GM18868 (cell line): ENCODE results near the gene APPBP2.
"Not testable (repeated sequence)": the region's sequence is repeated elsewhere in the genome, so short reads cannot be mapped to it uniquely, and the experiment has no call there.

Experiments
- ATAC-seq: cut with Tn5 transposase; IDR thresholded peaks from one replicate; pipeline ENCODE4 v1.9.1; 2021; ENCODE audit warnings: mild to moderate bottlenecking, moderate library complexity; ENCODE audit not compliant: unreplicated experiment

APPBP2 gene

GRCh38 chr17:60442271-60443173, 83.5 kb downstream of the APPBP2 start:
- ATAC-seq: no peak

GRCh38 chr17:60439501-60439900, 86.5 kb downstream of the APPBP2 start:
- no peak for ATAC-seq

- no peak for ATAC-seq
Measured at GRCh38 chr17:60436676-60437075, 89.4 kb downstream of the APPBP2 start.

- ATAC-seq: no peak
Measured at GRCh38 chr17:60435244-60436167, 90.5 kb downstream of the APPBP2 start.

GRCh38 chr17:60433021-60433997, 92.7 kb downstream of the APPBP2 start:
- ATAC-seq: not testable (repeated sequence)

GRCh38 chr17:60430561-60430960, 95.5 kb downstream of the APPBP2 start:
- not testable (repeated sequence) for ATAC-seq

- not testable (repeated sequence) for ATAC-seq
Measured at GRCh38 chr17:60428491-60428890, 97.6 kb downstream of the APPBP2 start.

GRCh38 chr17:60426596-60426995, 99.4 kb downstream of the APPBP2 start:
- no peak for ATAC-seq

- no peak for ATAC-seq
Measured at GRCh38 chr17:60425626-60426025, 100.4 kb downstream of the APPBP2 start.

GRCh38 chr17:60423865-60424264, 102.2 kb downstream of the APPBP2 start:
- ATAC-seq: no peak

GRCh38 chr17:60422162-60422665, 103.8 kb downstream of the APPBP2 start, which contains the start of gene CHCT1:
TSS of gene CHCT1 (plus strand) at chr17:60422489. CDS start at chr17:60422593, 104 bp downstream.
- ATAC-seq: no peak

GRCh38 chr17:60421273-60422161, 104.5 kb downstream of the APPBP2 start:
- ATAC-seq: peak; percentile 92

GRCh38 chr17:60419875-60420274, 106.2 kb downstream of the APPBP2 start:
- ATAC-seq: not testable (repeated sequence)

- ATAC-seq: not testable (repeated sequence)
Measured at GRCh38 chr17:60419003-60419402, 107.0 kb downstream of the APPBP2 start.

GRCh38 chr17:60416368-60416925, 109.6 kb downstream of the APPBP2 start:
- no peak for ATAC-seq

GRCh38 chr17:60415146-60415545, 110.9 kb downstream of the APPBP2 start:
- ATAC-seq: no peak

GRCh38 chr17:60412701-60413100, 113.3 kb downstream of the APPBP2 start:
- no peak for ATAC-seq

GRCh38 chr17:60410001-60410400, 116.0 kb downstream of the APPBP2 start:
- ATAC-seq: no peak

GRCh38 chr17:60406887-60407286, 119.2 kb downstream of the APPBP2 start:
- ATAC-seq: no peak
